HepG2 (cell line): ENCODE data around the gene NUAK1. TPM values are rescaled to one million over a fixed set of nuclear protein-coding genes. Genes with fewer than 3 reads are reported as not detected.

Experiments
- ASH2L ChIP-seq: fragments of 300-600, 200-600 bp; sonication (generic); IDR thresholded peaks from 2 replicates; pipeline ENCODE4 v1.7.0; 2017; ENCODE audit warnings: low read depth, mild to moderate bottlenecking, moderate library complexity, mixed read lengths, low read length; ENCODE audit not compliant: insufficient read length
- HCFC1 ChIP-seq: fragments of 150-350 bp; IDR thresholded peaks from 2 replicates; pipeline ENCODE4 v1.6.1; 2014; ENCODE audit warnings: low read depth, low read length
- KDM5B ChIP-seq: sonication (generic); formaldehyde crosslinking; IDR thresholded peaks from 2 replicates; pipeline ENCODE4 v1.4.0; 2020; ENCODE audit warnings: missing genetic modification reagents, mild to moderate bottlenecking, borderline replicate concordance
- NPAS2 ChIP-seq: sonication (generic); formaldehyde crosslinking; IDR thresholded peaks from 2 replicates; pipeline ENCODE4 v1.8.0; 2022; ENCODE audit warnings: mild to moderate bottlenecking, missing genetic modification reagents, borderline replicate concordance
- PHF5A ChIP-seq: IDR thresholded peaks from one replicate; pipeline ENCODE4 v1.6.1; 2018; ENCODE audit warnings: low read depth, missing genetic modification reagents; ENCODE audit not compliant: unreplicated experiment
- PTBP1 ChIP-seq: fragments of 200-400 bp; formaldehyde crosslinking; IDR thresholded peaks from 2 replicates; pipeline ENCODE4 v1.6.1; 2018; ENCODE audit warnings: low read length, low read depth; ENCODE audit not compliant: poor library complexity, severe bottlenecking
- ZMYM3 ChIP-seq: sonication (generic); formaldehyde crosslinking; IDR thresholded peaks from 2 replicates; pipeline ENCODE4 v1.5.1; 2020; ENCODE audit warnings: mild to moderate bottlenecking, missing genetic modification reagents
- ZNF180 ChIP-seq: sonication (generic); formaldehyde crosslinking; IDR thresholded peaks from 2 replicates; pipeline ENCODE4 v1.4.0; 2020; ENCODE audit warnings: low read depth, missing genetic modification reagents, borderline replicate concordance
- polyA plus RNA-seq, 8 experiments: library from polyadenylated mRNA; depleted of rRNA in 3 of 8; stranded (reverse) in 7 of 8; unstranded in 1 of 8; fragments of >200 nt; fragmentation: Illumina TruSeq in 4 of 8; extraction: Trizol in 4 of 8; gene quantifications; 2 replicates each; pipeline versions ENCODE4 v1.2.1 to v1.2.3, GENCODE V29; 2011 to 2016; ENCODE audit warnings: low read depth in 4 of 8, missing spikeins in 1 of 8, mixed read lengths in 1 of 8; ENCODE audit not compliant: insufficient read depth in 1 of 8
- total RNA-seq, 5 experiments: library from RNA; depleted of rRNA; stranded (reverse); fragments of >200 nt; fragmentation: Illumina TruSeq; extraction: Trizol; gene quantifications; 2 replicates each; pipeline ENCODE4 v1.2.3, GENCODE V29; 2016; ENCODE audit warnings: low read depth in 1 of 5
- TF ChIP-seq, protein P1 (sequence below): IDR thresholded peaks from 2 replicates; pipeline ENCODE4 v1.6.1; 2016; ENCODE audit warnings: missing compliant biosample characterization, missing genetic modification reagents, borderline replicate concordance
- TF ChIP-seq, protein P2 (sequence below): sonication (generic); formaldehyde crosslinking; IDR thresholded peaks from 2 replicates; pipeline ENCODE4 v1.4.0; 2020; ENCODE audit warnings: missing genetic modification reagents, borderline replicate concordance
- TF ChIP-seq, protein P3 (sequence below): sonication (generic); formaldehyde crosslinking; IDR thresholded peaks from 2 replicates; pipeline ENCODE4 v1.4.0; 2020; ENCODE audit warnings: mild to moderate bottlenecking, missing genetic modification reagents
- TF ChIP-seq, protein P4 (sequence below): sonication (generic); formaldehyde crosslinking; IDR thresholded peaks from 2 replicates; pipeline ENCODE4 v1.4.0; 2020; ENCODE audit warnings: mild to moderate bottlenecking, missing genetic modification reagents
- TF ChIP-seq, protein P5 (sequence below): sonication (generic); formaldehyde crosslinking; IDR thresholded peaks from 2 replicates; pipeline ENCODE4 v1.5.1; 2020; ENCODE audit warnings: missing genetic modification reagents, mild to moderate bottlenecking, borderline replicate concordance

The NUAK1 gene
- total and polyA plus RNA-seq, 2 of the 13 experiments (the other 11 are each of a cell fraction or from before 2014, with no cell fraction given): 1.7 to 1.9 TPM

DNA sequence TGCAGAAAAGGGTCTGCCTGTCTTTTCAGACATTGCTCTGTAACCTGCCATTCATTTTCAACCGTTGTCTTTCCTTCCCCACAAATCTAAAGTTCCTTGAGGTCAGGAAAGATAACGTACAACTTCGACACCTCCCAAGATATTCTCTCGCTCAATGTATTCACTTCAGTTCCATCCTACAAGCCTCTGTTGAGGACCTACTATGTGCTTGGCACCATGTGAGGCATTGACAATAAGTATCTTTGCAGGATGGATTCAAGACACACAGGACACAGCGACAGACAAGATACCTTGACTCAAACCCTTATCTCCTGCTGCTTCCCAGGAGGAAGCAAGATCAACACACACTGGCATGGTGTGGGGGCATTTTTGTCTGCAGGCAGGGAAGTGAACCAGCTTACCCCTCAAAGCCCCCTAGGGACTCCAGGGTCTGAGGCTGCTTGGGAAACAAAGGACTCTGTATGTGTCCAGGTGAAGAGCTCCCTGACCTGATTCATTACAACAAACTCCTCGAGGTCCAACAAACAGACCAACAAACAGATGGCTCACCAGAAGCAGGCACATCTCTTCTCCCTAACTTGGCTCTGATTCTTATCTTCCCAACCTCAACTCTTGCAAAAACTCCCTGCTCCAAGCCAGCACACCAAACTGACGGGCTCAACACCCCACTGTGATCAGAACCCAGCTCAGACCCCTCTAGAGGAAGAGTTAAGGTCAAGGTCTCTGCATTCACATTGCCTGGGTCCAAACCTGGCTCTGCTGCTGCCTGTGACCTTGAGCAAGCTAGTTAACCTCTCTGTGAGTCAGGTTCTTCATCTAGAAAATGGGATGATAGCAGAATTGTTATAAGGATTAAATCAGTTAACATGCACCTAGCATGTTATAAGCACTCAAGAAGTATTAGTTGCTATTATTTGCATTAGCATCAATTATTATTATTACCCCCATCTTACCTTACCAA lies 6.3 kb downstream of the NUAK1 start (continued):
- TF ChIP-seq ASH2L (no peak), ZMYM3 (peak; percentile 18; the same call in 1 of the 2 replicates), ZNF180 (CRISPR knock-in tag) (no peak), PHF5A (CRISPR knock-in tag) (no peak), KDM5B (no peak), PTBP1 (no peak), HCFC1 (no peak), NPAS2 (CRISPR knock-in tag) (no peak)
- TF ChIP-seq, protein P1, sequence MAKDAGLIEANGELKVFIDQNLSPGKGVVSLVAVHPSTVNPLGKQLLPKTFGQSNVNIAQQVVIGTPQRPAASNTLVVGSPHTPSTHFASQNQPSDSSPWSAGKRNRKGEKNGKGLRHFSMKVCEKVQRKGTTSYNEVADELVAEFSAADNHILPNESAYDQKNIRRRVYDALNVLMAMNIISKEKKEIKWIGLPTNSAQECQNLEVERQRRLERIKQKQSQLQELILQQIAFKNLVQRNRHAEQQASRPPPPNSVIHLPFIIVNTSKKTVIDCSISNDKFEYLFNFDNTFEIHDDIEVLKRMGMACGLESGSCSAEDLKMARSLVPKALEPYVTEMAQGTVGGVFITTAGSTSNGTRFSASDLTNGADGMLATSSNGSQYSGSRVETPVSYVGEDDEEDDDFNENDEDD (CRISPR knock-in tag): no peak
- TF ChIP-seq, protein P2, sequence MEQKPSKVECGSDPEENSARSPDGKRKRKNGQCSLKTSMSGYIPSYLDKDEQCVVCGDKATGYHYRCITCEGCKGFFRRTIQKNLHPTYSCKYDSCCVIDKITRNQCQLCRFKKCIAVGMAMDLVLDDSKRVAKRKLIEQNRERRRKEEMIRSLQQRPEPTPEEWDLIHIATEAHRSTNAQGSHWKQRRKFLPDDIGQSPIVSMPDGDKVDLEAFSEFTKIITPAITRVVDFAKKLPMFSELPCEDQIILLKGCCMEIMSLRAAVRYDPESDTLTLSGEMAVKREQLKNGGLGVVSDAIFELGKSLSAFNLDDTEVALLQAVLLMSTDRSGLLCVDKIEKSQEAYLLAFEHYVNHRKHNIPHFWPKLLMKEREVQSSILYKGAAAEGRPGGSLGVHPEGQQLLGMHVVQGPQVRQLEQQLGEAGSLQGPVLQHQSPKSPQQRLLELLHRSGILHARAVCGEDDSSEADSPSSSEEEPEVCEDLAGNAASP: peak; percentile 50; the same call in 1 of the 2 replicates
- TF ChIP-seq, protein P3, sequence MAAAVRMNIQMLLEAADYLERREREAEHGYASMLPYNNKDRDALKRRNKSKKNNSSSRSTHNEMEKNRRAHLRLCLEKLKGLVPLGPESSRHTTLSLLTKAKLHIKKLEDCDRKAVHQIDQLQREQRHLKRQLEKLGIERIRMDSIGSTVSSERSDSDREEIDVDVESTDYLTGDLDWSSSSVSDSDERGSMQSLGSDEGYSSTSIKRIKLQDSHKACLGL (CRISPR knock-in tag): no peak
- TF ChIP-seq, protein P4, sequence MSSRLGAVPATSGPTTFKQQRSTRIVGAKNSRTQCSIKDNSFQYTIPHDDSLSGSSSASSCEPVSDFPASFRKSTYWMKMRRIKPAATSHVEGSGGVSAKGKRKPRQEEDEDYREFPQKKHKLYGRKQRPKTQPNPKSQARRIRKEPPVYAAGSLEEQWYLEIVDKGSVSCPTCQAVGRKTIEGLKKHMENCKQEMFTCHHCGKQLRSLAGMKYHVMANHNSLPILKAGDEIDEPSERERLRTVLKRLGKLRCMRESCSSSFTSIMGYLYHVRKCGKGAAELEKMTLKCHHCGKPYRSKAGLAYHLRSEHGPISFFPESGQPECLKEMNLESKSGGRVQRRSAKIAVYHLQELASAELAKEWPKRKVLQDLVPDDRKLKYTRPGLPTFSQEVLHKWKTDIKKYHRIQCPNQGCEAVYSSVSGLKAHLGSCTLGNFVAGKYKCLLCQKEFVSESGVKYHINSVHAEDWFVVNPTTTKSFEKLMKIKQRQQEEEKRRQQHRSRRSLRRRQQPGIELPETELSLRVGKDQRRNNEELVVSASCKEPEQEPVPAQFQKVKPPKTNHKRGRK (CRISPR knock-in tag): no peak
- TF ChIP-seq, protein P5, sequence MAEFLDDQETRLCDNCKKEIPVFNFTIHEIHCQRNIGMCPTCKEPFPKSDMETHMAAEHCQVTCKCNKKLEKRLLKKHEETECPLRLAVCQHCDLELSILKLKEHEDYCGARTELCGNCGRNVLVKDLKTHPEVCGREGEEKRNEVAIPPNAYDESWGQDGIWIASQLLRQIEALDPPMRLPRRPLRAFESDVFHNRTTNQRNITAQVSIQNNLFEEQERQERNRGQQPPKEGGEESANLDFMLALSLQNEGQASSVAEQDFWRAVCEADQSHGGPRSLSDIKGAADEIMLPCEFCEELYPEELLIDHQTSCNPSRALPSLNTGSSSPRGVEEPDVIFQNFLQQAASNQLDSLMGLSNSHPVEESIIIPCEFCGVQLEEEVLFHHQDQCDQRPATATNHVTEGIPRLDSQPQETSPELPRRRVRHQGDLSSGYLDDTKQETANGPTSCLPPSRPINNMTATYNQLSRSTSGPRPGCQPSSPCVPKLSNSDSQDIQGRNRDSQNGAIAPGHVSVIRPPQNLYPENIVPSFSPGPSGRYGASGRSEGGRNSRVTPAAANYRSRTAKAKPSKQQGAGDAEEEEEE: no peak
